Measurements from ENCODE around the gene MEPCE.
A peak's percentile ranks its signal among the peaks of the same experiment; 100 is the strongest.
"Not testable (repeated sequence)": the region's sequence is repeated elsewhere in the genome, so short reads cannot be mapped to it uniquely, and the experiment has no call there.

MEPCE gene

DNA sequence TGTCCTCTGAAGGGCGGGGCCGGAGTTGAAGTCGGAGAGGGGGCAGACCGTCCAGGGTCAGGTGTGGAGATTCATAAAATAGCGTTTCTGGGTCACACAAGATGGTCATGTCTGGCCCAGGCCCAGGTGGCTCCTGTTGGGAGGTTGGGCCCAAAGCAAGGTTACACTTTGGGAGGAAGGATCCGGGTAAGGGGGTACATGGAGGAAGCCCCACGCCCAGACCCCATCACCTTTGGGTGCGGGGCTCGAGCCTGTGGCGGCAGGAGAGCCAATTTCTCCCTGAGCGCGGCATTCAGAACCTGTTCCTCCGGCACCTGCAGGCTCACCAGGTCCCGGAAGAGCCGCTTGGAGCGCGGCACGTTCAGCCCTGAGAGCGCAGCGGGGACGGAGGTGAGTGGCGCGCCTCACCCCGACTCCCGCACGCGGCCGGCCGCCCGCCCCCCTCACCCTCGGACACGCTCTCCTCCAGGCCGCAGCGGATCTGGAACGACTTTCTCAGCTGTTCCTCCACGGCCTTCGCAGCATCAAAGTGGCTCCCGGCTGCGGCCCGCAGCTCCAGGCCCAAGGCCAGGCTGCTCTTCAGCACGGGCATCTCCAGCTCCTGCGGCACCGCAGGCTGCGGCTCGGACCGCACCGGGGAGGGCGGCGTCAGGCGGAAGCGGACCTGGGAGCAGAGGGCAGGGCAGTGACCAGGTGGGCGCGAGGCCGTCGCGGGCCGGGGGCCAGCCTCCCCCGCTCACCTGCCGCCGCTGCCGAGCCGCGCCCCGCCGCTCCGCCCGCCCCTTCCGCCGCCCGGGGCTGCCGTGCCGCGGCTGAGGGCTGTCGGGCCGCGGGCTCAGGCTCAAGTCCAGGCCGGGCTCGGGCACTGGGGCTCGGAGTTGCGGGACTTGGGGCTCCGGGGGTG, 6.0 kb downstream of the MEPCE start:
- Mint-ChIP-seq H3K27ac (peak overlapping the region; percentile 77), H3K36me3 (ENCODE audit: low read depth) (peaks cover 36% of the 10 kb centered on the region), H3K4me1 (peaks cover 52% of the 10 kb centered on the region), H3K4me3 (peak overlapping the region; percentile 89), H3K27me3 (ENCODE audit: low read depth, poor library complexity) (no peaks in the 10 kb centered on the region), H3K9me3 (no peaks in the 10 kb centered on the region)
- peak; percentile 58 for DNase-seq
- TF ChIP-seq, protein P1, sequence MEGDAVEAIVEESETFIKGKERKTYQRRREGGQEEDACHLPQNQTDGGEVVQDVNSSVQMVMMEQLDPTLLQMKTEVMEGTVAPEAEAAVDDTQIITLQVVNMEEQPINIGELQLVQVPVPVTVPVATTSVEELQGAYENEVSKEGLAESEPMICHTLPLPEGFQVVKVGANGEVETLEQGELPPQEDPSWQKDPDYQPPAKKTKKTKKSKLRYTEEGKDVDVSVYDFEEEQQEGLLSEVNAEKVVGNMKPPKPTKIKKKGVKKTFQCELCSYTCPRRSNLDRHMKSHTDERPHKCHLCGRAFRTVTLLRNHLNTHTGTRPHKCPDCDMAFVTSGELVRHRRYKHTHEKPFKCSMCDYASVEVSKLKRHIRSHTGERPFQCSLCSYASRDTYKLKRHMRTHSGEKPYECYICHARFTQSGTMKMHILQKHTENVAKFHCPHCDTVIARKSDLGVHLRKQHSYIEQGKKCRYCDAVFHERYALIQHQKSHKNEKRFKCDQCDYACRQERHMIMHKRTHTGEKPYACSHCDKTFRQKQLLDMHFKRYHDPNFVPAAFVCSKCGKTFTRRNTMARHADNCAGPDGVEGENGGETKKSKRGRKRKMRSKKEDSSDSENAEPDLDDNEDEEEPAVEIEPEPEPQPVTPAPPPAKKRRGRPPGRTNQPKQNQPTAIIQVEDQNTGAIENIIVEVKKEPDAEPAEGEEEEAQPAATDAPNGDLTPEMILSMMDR (IDR thresholded peaks at IDR 0.05): no peak

DNA sequence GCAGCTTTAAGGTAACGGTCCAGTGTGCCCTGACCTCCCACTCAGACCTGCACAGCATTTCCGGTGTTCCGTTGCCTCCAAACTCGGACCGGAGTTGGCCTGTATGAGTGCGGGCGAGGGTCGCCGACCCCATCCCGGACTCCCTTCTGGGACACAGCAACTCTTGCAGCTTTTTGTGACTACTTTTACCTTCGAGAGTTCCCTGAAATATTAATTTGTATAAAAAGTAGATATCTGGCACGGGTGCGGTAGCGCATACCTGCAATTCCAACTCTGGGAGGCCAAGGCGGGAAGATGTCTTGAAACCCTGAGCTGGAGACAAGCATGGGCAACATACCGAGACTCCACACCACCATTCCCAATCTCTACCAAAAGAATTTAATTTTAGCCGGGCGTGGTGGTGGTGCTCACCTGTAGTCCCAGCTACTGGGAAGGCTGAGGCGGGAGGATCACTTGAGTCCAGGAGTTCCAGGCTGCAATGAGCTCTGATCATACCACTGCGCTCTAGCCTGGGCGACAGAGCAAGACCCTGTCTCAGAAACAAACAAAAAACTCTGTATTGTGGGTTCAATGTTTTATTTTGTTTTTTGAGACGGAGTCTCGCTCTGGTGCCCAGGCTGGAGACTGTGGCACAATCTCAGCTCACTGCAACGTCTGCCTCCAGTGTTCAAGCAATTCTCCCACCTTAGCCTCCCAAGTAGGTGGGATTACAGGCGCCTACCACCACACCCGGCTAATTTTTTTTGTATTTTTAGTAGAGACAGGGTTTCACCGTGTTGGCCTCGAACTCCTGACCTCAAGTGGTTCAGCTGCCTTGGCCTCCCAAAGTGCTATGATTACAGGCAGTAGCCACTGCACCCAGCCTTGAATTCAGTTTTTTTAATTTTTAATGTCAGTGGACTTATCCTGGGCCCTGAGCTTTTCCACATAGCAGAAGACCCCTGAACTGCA, 7.8 kb downstream of the MEPCE start:
- no peak for DNase-seq
- H3K27ac Mint-ChIP-seq: no peak overlapping the region

DNA sequence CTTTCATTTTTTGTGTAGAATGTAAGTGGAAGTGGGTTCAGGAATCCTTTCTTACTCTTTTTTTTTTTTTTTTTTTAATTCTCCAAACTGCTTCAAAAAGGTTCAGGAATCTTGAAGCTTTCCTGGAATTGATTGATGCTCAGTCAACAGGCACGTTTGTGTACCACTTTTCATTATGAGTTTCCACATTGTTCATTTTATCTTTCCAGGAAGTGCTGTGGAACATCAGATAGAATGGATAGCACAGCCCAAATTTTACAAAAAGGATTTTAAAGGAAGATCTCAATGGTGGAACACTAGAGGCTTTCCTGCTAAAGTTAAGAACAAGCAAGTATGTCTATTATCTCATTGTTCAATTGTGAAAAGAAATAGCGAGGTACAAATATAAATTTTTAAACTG, 8.5 kb downstream of the MEPCE start:
- H3K36me3 Mint-ChIP-seq (ENCODE audit: low read depth): peaks cover 17% of the 10 kb centered on the region
- TF ChIP-seq, protein P1 (IDR thresholded peaks at IDR 0.05): no peak
- no peak overlapping the region for H3K4me3 Mint-ChIP-seq
- peaks cover 35% of the 10 kb centered on the region for H3K4me1 Mint-ChIP-seq
- no peak overlapping the region for H3K27ac Mint-ChIP-seq
- H3K27me3 Mint-ChIP-seq (ENCODE audit: low read depth, poor library complexity): no peaks in the 10 kb centered on the region
- DNase-seq: no peak
- no peaks in the 10 kb centered on the region for H3K9me3 Mint-ChIP-seq

More for the DNA sequence above, 7.8 kb downstream of the MEPCE start:
- TF ChIP-seq, protein P1 (IDR thresholded peaks at IDR 0.05): no peak
- H3K36me3 Mint-ChIP-seq (ENCODE audit: low read depth): peaks cover 25% of the 10 kb centered on the region
- peaks cover 38% of the 10 kb centered on the region for H3K4me1 Mint-ChIP-seq
- H3K4me3 Mint-ChIP-seq: no peak overlapping the region
- H3K9me3 Mint-ChIP-seq: no peaks in the 10 kb centered on the region
- H3K27me3 Mint-ChIP-seq (ENCODE audit: low read depth, poor library complexity): no peaks in the 10 kb centered on the region

DNA sequence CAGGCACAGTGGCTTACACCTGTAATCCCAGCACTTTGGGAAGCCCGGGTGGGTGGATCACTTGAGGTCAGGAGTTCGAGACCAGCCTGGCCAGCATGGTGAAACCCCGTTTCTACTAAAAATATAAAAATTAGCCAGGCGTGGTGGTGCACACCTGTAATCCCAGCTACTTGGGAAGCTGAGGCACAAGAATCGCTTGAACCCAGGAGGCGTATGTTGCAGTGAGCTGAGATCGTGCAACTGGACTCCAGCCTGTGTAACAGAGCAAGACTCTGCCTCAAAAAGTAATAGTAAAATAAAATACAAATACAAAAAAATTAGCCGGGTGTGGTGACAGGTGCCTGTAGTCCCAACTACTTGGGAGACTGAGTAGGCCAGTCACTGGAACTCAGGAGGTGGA, 9.1 kb downstream of the MEPCE start:
- not testable (repeated sequence) for H3K4me3 Mint-ChIP-seq; H3K9me3 Mint-ChIP-seq; H3K27ac Mint-ChIP-seq; H3K27me3 Mint-ChIP-seq (ENCODE audit: low read depth, poor library complexity); DNase-seq
- Mint-ChIP-seq H3K4me1 (peaks cover 31% of the 10 kb centered on the region), H3K36me3 (ENCODE audit: low read depth) (peaks cover 12% of the 10 kb centered on the region)

DNA sequence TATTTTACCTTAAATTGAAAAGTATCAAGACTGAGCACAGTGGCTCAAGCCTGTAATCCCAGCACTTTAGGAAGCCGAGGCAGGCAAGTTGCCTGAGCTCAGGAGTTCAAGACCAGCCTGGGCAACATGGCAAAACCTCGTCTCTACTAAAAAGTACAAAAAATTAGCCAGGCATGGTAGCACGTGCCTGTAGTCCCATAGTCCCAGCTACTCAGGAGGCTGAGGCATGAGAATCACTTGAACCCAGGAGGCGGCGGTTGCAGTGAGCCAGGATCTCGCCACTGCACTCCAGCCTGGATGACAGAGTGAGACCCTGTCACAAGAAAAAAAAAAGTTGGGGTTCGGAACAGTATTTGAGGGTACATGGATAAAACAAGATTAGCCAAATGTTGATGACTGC, 9.6 kb downstream of the MEPCE start:
- H3K27ac Mint-ChIP-seq: peak overlapping the region; percentile 29
- H3K4me3 Mint-ChIP-seq: not testable (repeated sequence)

DNA sequence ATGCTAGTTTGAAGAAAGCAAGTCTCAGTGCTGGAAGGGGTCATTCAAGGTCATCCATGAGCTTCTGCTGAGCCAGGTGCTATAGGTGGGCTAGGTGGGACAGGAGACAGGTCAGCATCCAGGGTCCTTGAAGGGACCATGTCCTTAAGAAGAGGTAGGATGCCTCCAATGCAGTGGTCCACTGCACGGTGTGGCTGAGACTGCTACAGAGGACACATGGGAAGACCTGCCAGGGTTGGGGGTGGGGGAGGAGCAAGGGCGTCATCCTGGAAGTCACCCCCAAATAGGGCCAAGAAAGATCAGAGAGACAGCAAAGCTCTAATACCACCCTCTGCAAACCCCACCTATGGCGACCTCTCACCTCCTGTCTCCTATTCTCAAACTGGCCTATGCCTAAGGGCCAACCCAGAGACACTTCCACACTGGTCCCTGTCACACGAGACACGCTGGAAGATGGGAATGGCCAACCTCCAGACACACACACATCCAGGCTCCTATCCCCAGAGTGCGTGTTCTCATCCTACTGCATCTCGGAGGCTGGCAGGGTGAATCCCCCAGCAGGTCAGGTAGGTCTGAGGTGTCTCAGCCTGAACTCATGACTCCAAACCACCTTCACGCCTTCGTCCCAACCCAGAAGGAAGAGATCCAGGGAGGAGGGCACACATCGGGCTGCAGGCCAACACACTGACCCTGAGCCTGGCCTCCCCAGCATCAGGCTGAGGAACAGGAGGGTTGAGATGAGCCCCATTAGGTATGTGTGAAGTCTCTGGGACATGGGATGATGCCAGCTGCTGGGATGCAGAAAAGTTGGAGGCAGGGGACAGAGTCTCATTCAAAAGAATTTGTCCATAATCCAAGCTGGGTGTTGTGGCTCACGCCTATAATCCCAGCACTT, 12.3 kb downstream of the MEPCE start:
- TF ChIP-seq, protein P1 (IDR thresholded peaks at IDR 0.05): no peak
- H3K27me3 Mint-ChIP-seq (ENCODE audit: low read depth, poor library complexity): peaks cover 3% of the 10 kb centered on the region
- H3K4me1 Mint-ChIP-seq: peaks cover 29% of the 10 kb centered on the region
- H3K4me3 Mint-ChIP-seq: no peak overlapping the region
- H3K27ac Mint-ChIP-seq: peak overlapping the region; percentile 36
- H3K36me3 Mint-ChIP-seq (ENCODE audit: low read depth): no peaks in the 10 kb centered on the region
- no peaks in the 10 kb centered on the region for H3K9me3 Mint-ChIP-seq
- no peak for DNase-seq

More for the DNA sequence above, 9.6 kb downstream of the MEPCE start:
- H3K27me3 Mint-ChIP-seq (ENCODE audit: low read depth, poor library complexity); H3K36me3 Mint-ChIP-seq (ENCODE audit: low read depth); H3K9me3 Mint-ChIP-seq; DNase-seq: not testable (repeated sequence)
- H3K4me1 Mint-ChIP-seq: peaks cover 30% of the 10 kb centered on the region

Data from nephron progenitor cell (in vitro differentiated cells).